Measurements from ENCODE around the gene MTHFD1L. TPM values are rescaled to one million over a fixed set of nuclear protein-coding genes. Genes with fewer than 3 reads are reported as not detected.
A peak's percentile ranks its signal among the peaks of the same experiment; 100 is the strongest.
"Not testable (repeated sequence)": the region's sequence is repeated elsewhere in the genome, so short reads cannot be mapped to it uniquely, and the experiment has no call there.

The MTHFD1L gene
- total RNA-seq: 10 to 100 TPM in 1 of 4 donors, 1 to 10 TPM in 3; 4.3 to 23.1 (median 4.7) TPM

DNA sequence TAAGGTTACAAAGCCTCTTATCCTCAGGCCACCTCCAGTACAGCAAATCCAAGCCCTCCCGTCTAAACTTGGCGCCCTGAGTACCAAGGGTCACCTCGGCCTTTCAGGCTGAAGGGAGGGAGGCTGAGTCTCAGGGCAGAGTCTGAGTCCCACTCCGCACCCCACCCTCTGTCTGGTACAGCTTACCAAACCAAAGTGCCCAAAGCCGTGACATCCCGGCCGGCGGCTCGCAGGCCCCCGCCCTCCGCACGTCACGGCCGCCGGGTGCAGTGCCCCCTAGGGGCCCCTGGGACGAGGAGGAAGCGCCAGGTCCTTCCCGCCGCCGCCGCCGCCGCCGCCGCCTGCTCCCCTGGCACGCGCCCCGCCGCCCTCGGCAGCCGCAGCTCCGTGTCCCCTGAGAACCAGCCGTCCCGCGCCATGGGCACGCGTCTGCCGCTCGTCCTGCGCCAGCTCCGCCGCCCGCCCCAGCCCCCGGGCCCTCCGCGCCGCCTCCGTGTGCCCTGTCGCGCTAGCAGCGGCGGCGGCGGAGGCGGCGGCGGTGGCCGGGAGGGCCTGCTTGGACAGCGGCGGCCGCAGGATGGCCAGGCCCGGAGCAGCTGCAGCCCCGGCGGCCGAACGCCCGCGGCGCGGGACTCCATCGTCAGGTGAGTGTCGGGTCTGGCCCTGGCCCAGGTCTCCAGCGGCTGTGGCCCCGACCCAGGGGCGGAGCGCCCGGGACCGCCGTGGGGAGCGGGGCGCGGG lies at the start of gene MTHFD1L:
Gene MTHFD1L (plus strand): TSS at position 297 of the 741 bp plus-strand sequence. CDS start 121 bp downstream, at position 418.
- Histone ChIP-seq H3K4me3 (peak within 1 kb of the TSS; percentile 48 to 83 (median 78)), H3K9me3 (no peaks in the 10 kb centered on the region), H3K27me3 (no peaks in the 10 kb centered on the region), H3K27ac (peak within 1 kb of the TSS; percentile 59 to 85 (median 80)), H3K4me1 (peaks cover 0 to 4% (median 0%) of the 10 kb centered on the region in 4 donors), H3K36me3 (no peaks in the 10 kb centered on the region)
- peak; percentile 61 to 82 (median 81) for DNase-seq
- TF ChIP-seq POLR2A (IDR thresholded peaks at IDR 0.05): no peak
- TF ChIP-seq, protein P1, sequence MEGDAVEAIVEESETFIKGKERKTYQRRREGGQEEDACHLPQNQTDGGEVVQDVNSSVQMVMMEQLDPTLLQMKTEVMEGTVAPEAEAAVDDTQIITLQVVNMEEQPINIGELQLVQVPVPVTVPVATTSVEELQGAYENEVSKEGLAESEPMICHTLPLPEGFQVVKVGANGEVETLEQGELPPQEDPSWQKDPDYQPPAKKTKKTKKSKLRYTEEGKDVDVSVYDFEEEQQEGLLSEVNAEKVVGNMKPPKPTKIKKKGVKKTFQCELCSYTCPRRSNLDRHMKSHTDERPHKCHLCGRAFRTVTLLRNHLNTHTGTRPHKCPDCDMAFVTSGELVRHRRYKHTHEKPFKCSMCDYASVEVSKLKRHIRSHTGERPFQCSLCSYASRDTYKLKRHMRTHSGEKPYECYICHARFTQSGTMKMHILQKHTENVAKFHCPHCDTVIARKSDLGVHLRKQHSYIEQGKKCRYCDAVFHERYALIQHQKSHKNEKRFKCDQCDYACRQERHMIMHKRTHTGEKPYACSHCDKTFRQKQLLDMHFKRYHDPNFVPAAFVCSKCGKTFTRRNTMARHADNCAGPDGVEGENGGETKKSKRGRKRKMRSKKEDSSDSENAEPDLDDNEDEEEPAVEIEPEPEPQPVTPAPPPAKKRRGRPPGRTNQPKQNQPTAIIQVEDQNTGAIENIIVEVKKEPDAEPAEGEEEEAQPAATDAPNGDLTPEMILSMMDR (IDR thresholded peaks at IDR 0.05): peak in 5 of 6 experiments; percentile 35 to 60 (median 58)

- not testable (repeated sequence) for DNase-seq, H3K4me3 ChIP-seq, H3K27me3 ChIP-seq, H3K9me3 ChIP-seq, H3K27ac ChIP-seq
- Histone ChIP-seq H3K4me1 (peaks cover 0 to 10% (median 2%) of the 10 kb centered on the region in 4 donors), H3K36me3 (peaks cover 0 to 21% (median 0%) of the 10 kb centered on the region in 3 donors)
These were observed 48.9 kb upstream of the MTHFD1L start for GRCh38 chr6:150816554-150816953.

DNA sequence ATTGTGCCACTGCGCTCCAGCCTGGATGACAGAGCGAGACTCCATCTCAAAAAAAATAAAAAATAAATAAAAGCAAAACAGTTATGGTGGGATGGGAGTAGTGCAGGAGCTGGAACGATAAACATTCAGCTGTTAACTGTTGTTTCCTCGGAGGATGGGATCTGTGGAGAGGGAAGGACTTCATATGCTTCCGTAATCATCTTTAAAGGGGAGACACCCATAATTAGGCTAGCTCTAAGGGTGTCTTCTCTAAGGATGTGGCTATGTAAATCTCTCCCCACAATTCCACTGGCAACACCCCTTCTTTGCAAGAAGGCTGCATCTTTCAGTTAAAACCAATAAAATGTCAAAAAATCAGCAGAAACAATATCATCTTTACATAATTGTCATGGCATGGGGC lies 42.6 kb upstream of the MTHFD1L start:
- Histone ChIP-seq H3K4me3 (no peak overlapping the region), H3K36me3 (peaks cover 0 to 43% (median 0%) of the 10 kb centered on the region in 3 donors), H3K4me1 (no peaks in the 10 kb centered on the region), H3K27me3 (no peaks in the 10 kb centered on the region), H3K9me3 (no peaks in the 10 kb centered on the region), H3K27ac (no peak overlapping the region)
- TF ChIP-seq, protein P1 (IDR thresholded peaks at IDR 0.05): no peak
- no peak for TF ChIP-seq POLR2A (IDR thresholded peaks at IDR 0.05)
- DNase-seq: no peak

GRCh38 chr6:150826788-150827187 lies 38.7 kb upstream of the MTHFD1L start:
- TF ChIP-seq, protein P1 (IDR thresholded peaks at IDR 0.05): no peak
- no peak for TF ChIP-seq POLR2A (IDR thresholded peaks at IDR 0.05)
- Histone ChIP-seq H3K27me3 (no peaks in the 10 kb centered on the region), H3K4me3 (no peak overlapping the region)

GRCh38 chr6:150828107-150828506 lies 37.4 kb upstream of the MTHFD1L start:
- not testable (repeated sequence) for H3K27me3 ChIP-seq, H3K4me1 ChIP-seq, H3K9me3 ChIP-seq, DNase-seq, H3K4me3 ChIP-seq, H3K27ac ChIP-seq
- peaks cover 0 to 26% (median 0%) of the 10 kb centered on the region in 3 donors for H3K36me3 ChIP-seq

More at GRCh38 chr6:150826788-150827187, 38.7 kb upstream of the MTHFD1L start:
- Histone ChIP-seq H3K9me3 (no peaks in the 10 kb centered on the region), H3K27ac (no peak overlapping the region), H3K36me3 (peaks cover 0 to 35% (median 0%) of the 10 kb centered on the region in 3 donors), H3K4me1 (no peaks in the 10 kb centered on the region)
- DNase-seq: no peak

DNA sequence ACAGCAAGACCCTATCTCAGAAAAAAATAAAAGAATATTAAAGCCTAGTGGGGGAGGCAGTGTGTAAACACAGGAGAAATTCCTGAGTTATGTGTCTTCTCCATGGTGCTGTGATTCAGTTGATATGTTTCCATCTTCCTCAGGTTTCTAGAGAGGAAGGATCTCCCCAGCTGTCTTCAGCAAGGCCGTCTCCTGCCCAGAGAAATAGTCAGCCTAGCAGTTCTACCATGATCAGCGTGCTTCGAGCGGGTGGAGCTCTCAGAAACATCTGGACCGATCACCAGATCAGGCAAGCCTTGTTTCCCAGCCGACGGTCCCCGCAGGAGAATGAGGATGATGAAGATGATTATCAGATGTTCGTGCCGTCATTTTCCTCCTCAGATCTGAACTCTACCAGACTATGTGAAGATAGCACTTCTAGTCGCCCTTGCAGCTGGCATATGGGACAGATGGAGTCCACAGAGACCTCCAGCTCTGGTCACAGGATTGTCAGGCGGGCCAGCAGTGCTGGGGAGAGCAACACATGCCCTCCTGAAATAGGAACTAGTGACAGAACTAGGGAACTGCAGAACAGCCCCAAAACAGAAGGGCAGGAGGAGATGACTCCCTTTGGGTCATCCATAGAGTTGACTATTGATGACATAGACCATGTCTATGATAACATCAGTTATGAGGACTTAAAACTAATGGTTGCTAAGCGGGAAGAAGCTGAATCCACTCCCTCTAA lies 34.9 kb upstream of the MTHFD1L start:
- Histone ChIP-seq H3K4me1 (no peaks in the 10 kb centered on the region), H3K27me3 (no peaks in the 10 kb centered on the region), H3K36me3 (peaks cover 0 to 31% (median 0%) of the 10 kb centered on the region in 3 donors), H3K27ac (no peak overlapping the region), H3K4me3 (no peak overlapping the region), H3K9me3 (no peaks in the 10 kb centered on the region)
- TF ChIP-seq, protein P1 (IDR thresholded peaks at IDR 0.05): no peak
- TF ChIP-seq POLR2A (IDR thresholded peaks at IDR 0.05): no peak
- DNase-seq: no peak

Data from Peyer's patch (tissue), 4 donors.